Transverse colon (tissue), 4 donors: Measurements from ENCODE around the gene SLC30A3. TPM values are rescaled to one million over a fixed set of nuclear protein-coding genes. Genes with fewer than 3 reads are reported as not detected.

Experiments
- DNase-seq: peaks from one replicate; pipeline ENCODE4 v3.0.0-alpha.2; 2019
- H3K27ac ChIP-seq, 4 donors: fragments of 200-600 bp; sonication (generic); 2 replicates each; pipeline ENCODE4 v1.5.1; 2016 to 2018; ENCODE audit warnings: inconsistent platforms in 4 of 4
- H3K27me3 ChIP-seq: fragments of 200-600 bp; sonication (generic); 2 replicates; pipeline ENCODE4 v1.5.1; 2017; ENCODE audit warnings: inconsistent platforms
- H3K36me3 ChIP-seq, 4 donors: fragments of 200-600 bp; sonication (generic); 2 replicates each; pipeline ENCODE4 v1.5.1; 2017 to 2019; ENCODE audit warnings: inconsistent platforms in 4 of 4
- H3K4me1 ChIP-seq, 4 donors: fragments of 200-600 bp; sonication (generic); 2 replicates each; pipeline ENCODE4 v1.5.1; 2017 to 2020; ENCODE audit warnings: inconsistent platforms in 4 of 4
- H3K4me3 ChIP-seq, 4 donors: fragments of 200-600 bp; sonication (generic); 1 replicate in 1 of 4; 2 replicates in 3 of 4; pipeline versions ENCODE4 v1.5.1 to v1.6.1; 2017 to 2019; ENCODE audit warnings: inconsistent platforms in 4 of 4
- H3K9me3 ChIP-seq, 2 donors: fragments of 200-600 bp; sonication (generic); 2 replicates each; pipeline ENCODE4 v1.5.1; 2017 to 2019; ENCODE audit warnings: inconsistent platforms in 2 of 2
- CTCF ChIP-seq, 5 experiments: fragments of 200-600 bp in 3 of 5; fragments of 450-650 bp in 2 of 5; sonication (generic) in 3 of 5; IDR thresholded peaks; 1 replicate in 2 of 5; 2 replicates in 3 of 5; pipeline ENCODE4 v1.5.1; 2016 to 2017; ENCODE audit warnings: antibody characterized with exemption in 5 of 5, inconsistent platforms in 3 of 5, mild to moderate bottlenecking in 2 of 5, moderate library complexity in 1 of 5
- EP300 ChIP-seq: sonication (generic); formaldehyde crosslinking; IDR thresholded peaks from one replicate; pipeline ENCODE4 v1.6.1; 2017; ENCODE audit warnings: antibody characterized with exemption, low read depth
- POLR2A ChIP-seq: fragments of 450-650 bp; IDR thresholded peaks from one replicate; pipeline ENCODE4 v1.6.1; 2016; ENCODE audit warnings: antibody characterized with exemption, mild to moderate bottlenecking, moderate library complexity
- POLR2AphosphoS5 ChIP-seq, 3 donors: sonication (generic); formaldehyde crosslinking; IDR thresholded peaks; one replicate each; pipeline ENCODE4 v1.6.1; 2016; ENCODE audit warnings: antibody characterized with exemption in 3 of 3
- WGBS, 2 donors: methylation state at CpG; one replicate each; pipeline ENCODE4 v1.1.5; 2018; ENCODE audit warnings: low coverage in 1 of 2; 5-methylcytosine and 5-hydroxymethylcytosine counted together
- in situ Hi-C, 4 donors: fragments of 200-750 bp; cut with MboI; loops; one replicate each; pipeline versions ENCODE4 v1.15.0 to v1.15.1; 2017; ENCODE audit warnings: low sequenced_read_pairs in 3 of 4, low pct_ligation_motif_present in 1 of 4, low pct_unique_long_range_greater_than_20kb in 1 of 4
- intact Hi-C: fragments of 100-400 bp; cut with DNase I; formaldehyde crosslinking; loops from one replicate; pipeline ENCODE4 v1.15.1; 2023; ENCODE audit warnings: low total_unique reads
- total RNA-seq, 4 donors: library from RNA; depleted of rRNA; stranded (reverse); fragments of >200 nt; gene quantifications; one replicate each; pipeline ENCODE4 v1.1.0, GENCODE V29; 2016

Gene SLC30A3
- total RNA-seq, 4 donors from 2014 or later, result 0.60 TPM; not detected in 3

- no peaks in the 10 kb centered on the region for H3K27me3 ChIP-seq
- H3K36me3 ChIP-seq, result peaks cover 0 to 59% (median 15%) of the 10 kb centered on the region in 4 donors
- no peak for TF ChIP-seq EP300
- no peak for DNase-seq
- H3K4me1 ChIP-seq, result no peaks in the 10 kb centered on the region
- 93% methylated on average over 14 of the region's 14 CpGs; no CpG with 5 or more reads in 1 of the 2 donors for WGBS, 2 donors
- H3K4me3 ChIP-seq, result no peak overlapping the region
- H3K27ac ChIP-seq, result no peak overlapping the region
- intact Hi-C loops (no loop called here), in situ Hi-C loops (no loop called here)
- H3K9me3 ChIP-seq, result no peaks in the 10 kb centered on the region
Observed at GRCh38 chr2:27233341-27233740, 29.5 kb downstream of the SLC30A3 start.

- Histone ChIP-seq H3K9me3 (no peaks in the 10 kb centered on the region), H3K27ac (no peak overlapping the region), H3K4me1 (no peaks in the 10 kb centered on the region), H3K36me3 (peaks cover 0 to 62% (median 15%) of the 10 kb centered on the region in 4 donors), H3K4me3 (no peak overlapping the region), H3K27me3 (no peaks in the 10 kb centered on the region)
- TF ChIP-seq POLR2AphosphoS5 (IDR thresholded peaks at IDR 0.05) (no peak), EP300 (no peak), CTCF (IDR thresholded peaks at IDR 0.05) (no peak), POLR2A (no peak)
- WGBS, 2 donors, result 94% methylated on average over 13 of the region's 13 CpGs; no CpG with 5 or more reads in 1 of the 2 donors
- in situ Hi-C loops (no loop called here), intact Hi-C loops (no loop called here)
- DNase-seq, result no peak
Observed at GRCh38 chr2:27231921-27232320, 30.9 kb downstream of the SLC30A3 start.

- Histone ChIP-seq H3K36me3 (peaks cover 0 to 59% (median 22%) of the 10 kb centered on the region in 4 donors), H3K27ac (no peak overlapping the region), H3K4me1 (no peaks in the 10 kb centered on the region), H3K4me3 (no peak overlapping the region), H3K9me3 (no peaks in the 10 kb centered on the region), H3K27me3 (no peaks in the 10 kb centered on the region)
- TF ChIP-seq EP300 (no peak), POLR2A (no peak), CTCF (IDR thresholded peaks at IDR 0.05) (no peak), POLR2AphosphoS5 (IDR thresholded peaks at IDR 0.05) (no peak)
- WGBS, 2 donors, result 79 to 95% methylated on average over 2 of the region's 2 CpGs
- in situ Hi-C loops, result no loop called here
- no peak for DNase-seq
- intact Hi-C loops, result no loop called here
Observed at GRCh38 chr2:27227501-27227900, 35.3 kb downstream of the SLC30A3 start.

DNA sequence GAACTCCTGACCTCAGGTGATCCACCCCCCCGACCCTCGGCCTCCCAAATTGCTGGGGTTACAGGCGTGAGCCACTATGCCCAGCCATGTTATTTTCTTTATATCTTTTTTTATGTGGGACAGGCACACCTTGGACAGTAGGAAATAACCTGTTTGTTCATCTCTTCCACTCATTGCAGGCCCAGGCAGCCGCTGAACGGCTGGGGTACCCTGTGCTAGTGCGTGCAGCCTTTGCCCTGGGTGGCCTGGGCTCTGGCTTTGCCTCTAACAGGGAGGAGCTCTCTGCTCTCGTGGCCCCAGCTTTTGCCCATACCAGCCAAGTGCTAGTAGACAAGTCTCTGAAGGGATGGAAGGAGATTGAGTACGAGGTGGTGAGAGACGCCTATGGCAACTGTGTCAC lies 37.3 kb downstream of the SLC30A3 start:
- no peak for DNase-seq
- Histone ChIP-seq H3K4me3 (no peak overlapping the region), H3K27me3 (no peaks in the 10 kb centered on the region), H3K27ac (no peak overlapping the region), H3K9me3 (no peaks in the 10 kb centered on the region), H3K36me3 (peaks cover 0 to 51% (median 24%) of the 10 kb centered on the region in 4 donors), H3K4me1 (no peaks in the 10 kb centered on the region)
- in situ Hi-C loops, result no loop called here
- TF ChIP-seq POLR2AphosphoS5 (IDR thresholded peaks at IDR 0.05), result no peak
- no peak for TF ChIP-seq EP300
- no peak for TF ChIP-seq POLR2A
- no peak for TF ChIP-seq CTCF (IDR thresholded peaks at IDR 0.05)
- WGBS, 2 donors, result 80 to 94% methylated on average over 1 to 9 of the region's 9 CpGs
- intact Hi-C loops, result no loop called here

DNA sequence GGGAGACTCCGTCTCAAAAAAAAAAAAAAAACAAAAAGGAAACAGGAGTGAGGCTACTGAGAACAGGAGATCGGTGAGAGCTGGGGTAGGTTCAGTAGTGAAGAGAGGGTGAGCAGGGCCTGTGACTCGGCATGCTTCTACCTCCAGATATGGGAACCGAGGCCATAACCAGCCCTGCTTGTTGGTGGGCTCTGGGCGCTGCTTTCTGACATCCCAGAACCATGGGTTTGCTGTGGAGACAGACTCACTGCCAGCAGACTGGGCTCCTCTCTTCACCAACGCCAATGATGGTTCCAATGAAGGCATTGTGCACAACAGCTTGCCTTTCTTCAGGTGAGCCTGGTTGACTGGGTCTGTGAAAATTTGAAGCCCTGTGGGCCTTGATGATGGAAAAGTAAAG lies 39.4 kb downstream of the SLC30A3 start:
- Histone ChIP-seq H3K27me3 (no peaks in the 10 kb centered on the region), H3K9me3 (no peaks in the 10 kb centered on the region), H3K4me1 (peaks cover 0 to 2% (median under 1%) of the 10 kb centered on the region in 4 donors), H3K4me3 (no peak overlapping the region), H3K36me3 (peaks cover 0 to 51% (median 24%) of the 10 kb centered on the region in 4 donors), H3K27ac (no peak overlapping the region)
- TF ChIP-seq EP300 (no peak), POLR2A (no peak), POLR2AphosphoS5 (IDR thresholded peaks at IDR 0.05) (no peak), CTCF (IDR thresholded peaks at IDR 0.05) (no peak)
- intact Hi-C loops, result no loop called here
- DNase-seq, result no peak
- in situ Hi-C loops, result loop anchor here in 1 of 4 donors (25.0 kb wide), 1 partner anchor 111 kb away; the partner anchor contains the start of genes ABHD1 and CGREF1
- WGBS, 2 donors, result 98 to 100% methylated on average over 1 to 6 of the region's 6 CpGs
